Skeletal muscle cell (primary cell): ENCODE results near the gene RIMOC1.
A peak's percentile ranks its signal among the peaks of the same experiment; 100 is the strongest.

Experiments used
- DNase-seq: peaks from one replicate; pipeline ENCODE4 v3.0.0-alpha.2; 2010; ENCODE audit warnings: low read depth
- H3K4me3 ChIP-seq: 2 replicates; pipeline ENCODE4 v1.5.1; 2011; ENCODE audit warnings: low read depth, mild to moderate bottlenecking, control low read depth, low read length, moderate library complexity

The RIMOC1 gene

GRCh38 chr5:41903892-41904799 lies at the start of gene RIMOC1:
Gene RIMOC1 (plus strand): TSS chr5:41904344. CDS start chr5:41904368, 24 bp downstream.
- H3K4me3 ChIP-seq = peak within 1 kb of the TSS; percentile 84
- DNase-seq = peak; percentile 99

DNA sequence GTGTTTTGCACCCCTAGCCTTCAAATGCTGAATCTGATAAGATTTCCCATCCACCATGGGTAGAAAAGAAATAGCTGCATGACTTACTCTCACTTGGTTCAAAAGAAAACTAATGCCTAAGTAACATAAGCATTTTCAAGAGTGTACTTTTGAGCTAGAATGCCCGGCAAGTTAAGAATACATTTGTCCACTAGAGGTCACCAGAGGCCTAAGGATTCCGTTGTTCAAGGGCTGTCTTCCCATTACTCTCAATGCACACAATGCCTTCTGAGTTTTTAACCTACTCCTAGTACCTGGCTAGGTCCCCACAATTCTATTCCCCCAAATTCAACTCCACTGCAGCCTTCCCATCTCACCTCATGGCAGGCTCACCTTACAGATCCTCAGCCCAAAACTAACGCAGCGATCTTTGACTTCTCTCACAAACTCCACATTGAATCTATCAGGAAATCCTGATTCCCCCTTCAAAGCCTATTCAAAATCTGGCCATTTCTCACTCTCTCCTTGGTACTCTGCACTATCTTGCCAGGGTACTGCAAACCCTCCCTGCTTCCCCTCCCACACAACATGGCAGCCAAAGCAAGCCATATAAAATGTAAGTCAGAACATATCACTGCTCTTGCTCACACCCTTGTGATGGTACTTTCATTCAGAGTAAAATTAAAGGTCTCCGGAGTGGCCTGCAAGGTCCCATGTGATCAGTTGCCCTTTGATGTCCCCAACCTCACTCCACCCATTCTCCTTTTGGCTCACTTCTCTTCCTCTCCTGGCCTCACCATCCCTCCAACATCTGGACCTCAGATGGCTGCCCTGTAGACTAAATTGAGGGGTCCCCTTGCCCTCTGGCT lies 47.3 kb upstream of the RIMOC1 start:
- no peak for DNase-seq
- H3K4me3 ChIP-seq = no peak overlapping the region

DNA sequence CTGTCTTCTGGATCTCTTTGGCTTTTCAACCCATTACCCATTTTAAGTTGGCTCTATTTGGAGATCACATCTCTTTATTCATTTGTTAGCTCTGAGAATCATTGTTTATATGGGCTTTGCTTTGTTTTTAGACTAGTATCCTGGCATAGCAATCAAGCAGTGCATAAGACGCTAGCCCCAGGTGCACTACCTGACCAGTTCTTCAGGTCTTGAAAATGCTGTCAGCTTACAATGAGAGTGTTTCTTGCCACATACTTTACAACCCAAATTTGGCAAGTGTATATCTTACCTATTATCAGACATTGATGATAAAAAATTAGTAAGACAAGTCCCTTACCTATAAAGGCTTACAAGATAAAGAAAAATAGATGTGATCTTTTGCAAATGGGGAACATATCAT lies 46.2 kb upstream of the RIMOC1 start:
- no peak for DNase-seq
- no peak overlapping the region for H3K4me3 ChIP-seq

GRCh38 chr5:41858890-41859289 lies 45.3 kb upstream of the RIMOC1 start:
- DNase-seq = no peak
- no peak overlapping the region for H3K4me3 ChIP-seq

- peak; percentile 19 for DNase-seq
- no peak overlapping the region for H3K4me3 ChIP-seq
Measured at GRCh38 chr5:41863871-41864486, 40.2 kb upstream of the RIMOC1 start.

DNA sequence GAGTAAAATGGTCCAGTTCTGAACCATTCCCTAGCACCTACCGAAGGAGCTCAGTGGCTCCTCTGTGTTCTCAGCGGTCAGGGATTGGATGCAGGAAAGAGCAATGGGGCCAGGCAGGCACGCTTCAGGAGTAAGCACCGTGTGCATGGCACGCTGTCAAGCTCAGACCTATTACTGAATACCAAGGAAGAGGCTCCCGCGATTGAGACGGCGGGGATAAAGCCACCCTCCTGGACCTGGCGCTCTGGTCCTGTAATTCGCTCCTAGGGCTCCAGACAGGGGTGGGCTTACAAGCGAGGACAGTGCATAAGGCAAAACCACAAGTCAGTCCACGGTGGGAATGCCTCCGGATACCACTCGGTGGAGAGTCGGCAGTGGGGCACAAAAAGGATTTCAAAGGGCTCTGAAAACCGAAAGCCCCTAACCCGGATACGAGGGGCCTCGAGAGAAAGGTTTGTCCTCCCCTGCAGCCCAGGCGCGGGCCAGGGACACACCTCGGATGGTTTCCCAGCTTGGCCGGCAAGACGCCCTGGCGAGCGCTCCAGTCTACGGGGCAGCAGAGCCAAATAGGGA lies 34.9 kb upstream of the RIMOC1 start:
- peak overlapping the region; percentile 91 for H3K4me3 ChIP-seq
- no peak for DNase-seq

GRCh38 chr5:41869724-41870626 lies 34.2 kb upstream of the RIMOC1 start, which contains the start of gene OXCT1:
Gene OXCT1 (minus strand): TSS chr5:41870425. CDS start chr5:41870358, 67 bp downstream.
- peak within 1 kb of the TSS; percentile 91 for H3K4me3 ChIP-seq
- peak; percentile 31 for DNase-seq

GRCh38 chr5:41870627-41871048 lies 33.5 kb upstream of the RIMOC1 start:
- peak overlapping the region; percentile 91 for H3K4me3 ChIP-seq
- DNase-seq = no peak

DNA sequence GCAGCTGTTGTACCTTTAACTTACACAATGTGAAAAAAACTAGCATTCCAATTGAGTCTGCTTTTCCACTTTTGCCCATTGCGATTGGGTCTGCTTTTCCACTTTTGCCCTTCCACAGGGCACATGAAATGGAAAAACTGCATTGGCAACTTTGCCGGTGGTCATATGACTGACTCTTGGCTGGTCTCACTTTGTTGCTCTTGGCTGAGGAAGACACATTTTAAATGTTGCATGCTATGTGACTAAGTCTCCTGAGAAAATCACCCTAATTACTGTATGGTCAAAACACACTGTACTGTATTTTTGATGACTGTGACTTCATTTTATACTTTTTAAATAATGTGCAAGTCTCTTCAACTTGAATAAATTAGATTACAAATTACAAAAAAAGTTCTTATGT lies 32.3 kb upstream of the RIMOC1 start:
- no peak overlapping the region for H3K4me3 ChIP-seq
- peak; percentile 30 for DNase-seq

GRCh38 chr5:41874512-41875060 lies 29.6 kb upstream of the RIMOC1 start:
- H3K4me3 ChIP-seq = no peak overlapping the region
- no peak for DNase-seq

GRCh38 chr5:41875121-41875520 lies 29.0 kb upstream of the RIMOC1 start:
- H3K4me3 ChIP-seq = no peak overlapping the region
- DNase-seq = no peak

- DNase-seq = no peak
- no peak overlapping the region for H3K4me3 ChIP-seq
Measured at GRCh38 chr5:41876678-41877077, 27.5 kb upstream of the RIMOC1 start.

DNA sequence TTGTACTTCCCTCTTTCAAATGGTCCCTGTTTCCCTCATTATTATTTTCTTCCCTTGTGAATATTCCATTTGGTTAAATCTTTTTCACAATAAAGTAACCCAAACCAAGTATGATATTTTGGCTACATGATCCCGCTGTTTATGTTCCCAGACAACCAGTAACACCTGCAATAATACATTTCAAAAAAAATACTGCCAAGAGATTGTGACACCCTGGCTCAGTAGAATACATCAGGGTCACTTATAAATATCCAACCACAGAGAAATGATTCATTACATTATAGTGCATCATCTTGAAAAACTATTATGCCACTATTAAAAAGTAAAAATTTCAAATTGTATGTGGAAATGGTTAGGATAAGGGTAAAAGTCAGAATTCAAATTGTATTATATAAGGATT lies 26.7 kb upstream of the RIMOC1 start:
- no peak for DNase-seq

DNA sequence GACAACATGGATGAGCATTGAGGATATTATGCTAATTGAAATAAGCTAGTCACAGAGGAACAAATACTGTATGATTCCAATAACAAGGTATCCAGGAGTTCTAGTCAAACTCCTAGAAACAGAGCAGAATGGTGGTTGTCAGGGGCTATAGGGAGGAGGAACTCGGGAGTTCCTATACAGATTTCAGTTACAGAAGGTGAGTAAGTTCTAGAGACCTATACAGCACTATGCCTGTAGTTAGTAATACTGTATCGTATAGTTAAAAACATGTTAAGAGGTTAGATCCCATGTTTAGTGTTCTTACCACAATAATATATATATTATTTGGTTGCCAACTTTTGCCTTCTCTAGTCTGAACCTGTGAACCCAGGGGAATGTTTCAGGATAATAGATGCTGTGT lies 26.0 kb upstream of the RIMOC1 start:
- no peak overlapping the region for H3K4me3 ChIP-seq
- DNase-seq = no peak

More for the DNA sequence above, 26.7 kb upstream of the RIMOC1 start:
- no peak overlapping the region for H3K4me3 ChIP-seq

GRCh38 chr5:41878643-41879478 lies 25.3 kb upstream of the RIMOC1 start:
- no peak for DNase-seq
- no peak overlapping the region for H3K4me3 ChIP-seq

GRCh38 chr5:41882765-41883164 lies 21.4 kb upstream of the RIMOC1 start:
- no peak overlapping the region for H3K4me3 ChIP-seq
- DNase-seq = no peak

DNA sequence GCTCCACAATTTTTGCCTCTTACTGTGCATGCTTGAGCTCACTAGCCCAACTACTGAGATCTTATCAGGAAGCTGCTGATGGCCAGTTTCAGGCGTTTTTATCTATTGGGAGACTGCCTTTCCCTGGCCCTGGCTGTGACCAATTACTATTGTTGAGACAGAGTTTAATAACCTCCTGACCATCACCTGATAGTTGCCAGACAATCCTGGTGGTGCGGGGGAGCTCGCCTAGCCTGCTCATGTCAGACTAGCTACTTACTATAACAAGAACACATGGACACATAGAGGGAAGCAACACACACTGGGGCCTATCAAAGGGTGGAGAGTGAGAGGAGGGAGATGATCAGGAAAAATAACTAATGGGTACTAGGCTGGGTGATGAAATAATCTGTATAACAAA lies 20.9 kb upstream of the RIMOC1 start:
- H3K4me3 ChIP-seq = no peak overlapping the region
- no peak for DNase-seq
